ENCODE results near the gene ANG. TPM values are rescaled to one million over a fixed set of nuclear protein-coding genes. Genes with fewer than 3 reads are reported as not detected.

Gene ANG
- total and polyA plus RNA-seq, 9 of the 15 experiments (the other 6 are each of a cell fraction or from before 2014, with no cell fraction given) = 0.21 to 0.73 (median 0.34) TPM; not detected in 4

GRCh38 chr14:20743556-20743955, 55.0 kb downstream of the ANG start (continued):
- TF ChIP-seq ZFP30 (CRISPR knock-in tag; IDR thresholded peaks at IDR 0.05; ENCODE audit: borderline replicate concordance) (no peak), ZNF668 (CRISPR knock-in tag; IDR thresholded peaks at IDR 0.05) (no peak), ZNF696 (CRISPR knock-in tag; conservative IDR thresholded peaks at IDR 0.05) (no peak), RCOR1 (IDR thresholded peaks at IDR 0.05; ENCODE audit: borderline replicate concordance in 1 of 2, low read depth in 2 of 2, low read length in 2 of 2) (no peak)

Small RNAs within 50 kb of the gene (small RNA-seq; reads per million reads assigned to genes)
- gene RF00019 = not detected

Other genes with a start within 250 kb of the ANG start
Only the 7 nearest of the 15 such genes appear.
- not detected in 2 replicates for gene RNASE11, start 100.8 kb upstream of the ANG start, total RNA-seq (2014; rRNA removed)
- gene RNASE11, start 100.8 kb upstream of the ANG start, total RNA-seq (2014; rRNA removed; fragmentation: Illumina TruSeq; extraction: Trizol) = 0.22 TPM in 1 of 2 replicates, not detected in the other
- not detected in 2 replicates for gene RNASE11, start 100.8 kb upstream of the ANG start, total RNA-seq (2015; rRNA removed; fragmentation: Illumina TruSeq; extraction: Trizol)
- not detected in 2 replicates for gene RNASE11, start 100.8 kb upstream of the ANG start, total RNA-seq (2021)
- not detected in 2 replicates for gene RNASE11, start 100.8 kb upstream of the ANG start, polyA plus RNA-seq (2011; rRNA removed)
- gene RNASE11, start 100.8 kb upstream of the ANG start, polyA plus RNA-seq (2014; fragmentation: Illumina TruSeq; extraction: Trizol) = 0.16 TPM in 1 of 2 replicates, not detected in the other
- under 1 TPM in 1 of 2 experiments, not detected in 1; 0.29 TPM for gene RNASE11, start 100.8 kb upstream of the ANG start, polyA plus RNA-seq (2014; fragmentation: Nextera tagmentation; extraction: Ambion mirVana)
- gene RNASE11, start 100.8 kb upstream of the ANG start, polyA plus RNA-seq (2014; rRNA removed) = not detected in 2 replicates
- gene RNASE12, start 97.4 kb upstream of the ANG start, total RNA-seq (2014; rRNA removed) = not detected in 2 replicates
- not detected in 2 replicates for gene RNASE12, start 97.4 kb upstream of the ANG start, total RNA-seq (2014; rRNA removed; fragmentation: Illumina TruSeq; extraction: Trizol)
- gene RNASE12, start 97.4 kb upstream of the ANG start, total RNA-seq (2015; rRNA removed; fragmentation: Illumina TruSeq; extraction: Trizol) = not detected in 2 replicates
- gene RNASE12, start 97.4 kb upstream of the ANG start, total RNA-seq (2021) = not detected in 2 replicates
- gene RNASE12, start 97.4 kb upstream of the ANG start, polyA plus RNA-seq (2011; rRNA removed) = not detected in 2 replicates
- not detected in 2 replicates for gene RNASE12, start 97.4 kb upstream of the ANG start, polyA plus RNA-seq (2014; fragmentation: Illumina TruSeq; extraction: Trizol)
- gene RNASE12, start 97.4 kb upstream of the ANG start, polyA plus RNA-seq (2014; fragmentation: Nextera tagmentation; extraction: Ambion mirVana) = under 1 TPM in 1 of 2 experiments, not detected in 1; 0.24 TPM
- not detected in 2 replicates for gene RNASE12, start 97.4 kb upstream of the ANG start, polyA plus RNA-seq (2014; rRNA removed)
- not detected in 2 replicates for gene OR6S1, start 47.1 kb upstream of the ANG start, total RNA-seq (2014; rRNA removed)
- not detected in 2 replicates for gene OR6S1, start 47.1 kb upstream of the ANG start, total RNA-seq (2014; rRNA removed; fragmentation: Illumina TruSeq; extraction: Trizol)
- gene OR6S1, start 47.1 kb upstream of the ANG start, total RNA-seq (2015; rRNA removed; fragmentation: Illumina TruSeq; extraction: Trizol) = not detected in 2 replicates
- gene OR6S1, start 47.1 kb upstream of the ANG start, total RNA-seq (2021) = not detected in 2 replicates
- not detected in 2 replicates for gene OR6S1, start 47.1 kb upstream of the ANG start, polyA plus RNA-seq (2011; rRNA removed)
- not detected in 2 replicates for gene OR6S1, start 47.1 kb upstream of the ANG start, polyA plus RNA-seq (2014; fragmentation: Illumina TruSeq; extraction: Trizol)
- not detected for gene OR6S1, start 47.1 kb upstream of the ANG start, polyA plus RNA-seq (2014; fragmentation: Nextera tagmentation; extraction: Ambion mirVana)
- not detected in 2 replicates for gene OR6S1, start 47.1 kb upstream of the ANG start, polyA plus RNA-seq (2014; rRNA removed)
- gene RNASE4, start 4.2 kb upstream of the ANG start, total RNA-seq (2014; rRNA removed) = 0.09 and 0.12 TPM in 2 replicates
- gene RNASE4, start 4.2 kb upstream of the ANG start, total RNA-seq (2014; rRNA removed; fragmentation: Illumina TruSeq; extraction: Trizol) = 0.22 TPM in 1 of 2 replicates, not detected in the other
- gene RNASE4, start 4.2 kb upstream of the ANG start, total RNA-seq (2015; rRNA removed; fragmentation: Illumina TruSeq; extraction: Trizol) = not detected in 2 replicates
- gene RNASE4, start 4.2 kb upstream of the ANG start, total RNA-seq (2021) = 0.22 and 0.29 TPM in 2 replicates
- gene RNASE4, start 4.2 kb upstream of the ANG start, polyA plus RNA-seq (2011; rRNA removed) = 0.10 and 0.53 TPM in 2 replicates
- 0.09 TPM in 1 of 2 replicates, not detected in the other for gene RNASE4, start 4.2 kb upstream of the ANG start, polyA plus RNA-seq (2014; fragmentation: Illumina TruSeq; extraction: Trizol)
- under 1 TPM; 0.13 to 0.14 TPM for gene RNASE4, start 4.2 kb upstream of the ANG start, polyA plus RNA-seq (2014; fragmentation: Nextera tagmentation; extraction: Ambion mirVana)
- gene RNASE4, start 4.2 kb upstream of the ANG start, polyA plus RNA-seq (2014; rRNA removed) = not detected in 2 replicates
- not detected in 2 replicates for gene EDDM3A, start 57.1 kb downstream of the ANG start, total RNA-seq (2014; rRNA removed)
- not detected in 2 replicates for gene EDDM3A, start 57.1 kb downstream of the ANG start, total RNA-seq (2014; rRNA removed; fragmentation: Illumina TruSeq; extraction: Trizol)
- gene EDDM3A, start 57.1 kb downstream of the ANG start, total RNA-seq (2015; rRNA removed; fragmentation: Illumina TruSeq; extraction: Trizol) = not detected in 2 replicates
- gene EDDM3A, start 57.1 kb downstream of the ANG start, total RNA-seq (2021) = not detected in 2 replicates
- gene EDDM3A, start 57.1 kb downstream of the ANG start, polyA plus RNA-seq (2011; rRNA removed) = not detected in 2 replicates
- not detected in 2 replicates for gene EDDM3A, start 57.1 kb downstream of the ANG start, polyA plus RNA-seq (2014; fragmentation: Illumina TruSeq; extraction: Trizol)
- gene EDDM3A, start 57.1 kb downstream of the ANG start, polyA plus RNA-seq (2014; fragmentation: Nextera tagmentation; extraction: Ambion mirVana) = not detected
- not detected in 2 replicates for gene EDDM3A, start 57.1 kb downstream of the ANG start, polyA plus RNA-seq (2014; rRNA removed)
- not detected in 2 replicates for gene EDDM3B, start 79.6 kb downstream of the ANG start, total RNA-seq (2014; rRNA removed)
- gene EDDM3B, start 79.6 kb downstream of the ANG start, total RNA-seq (2014; rRNA removed; fragmentation: Illumina TruSeq; extraction: Trizol) = not detected in 2 replicates
- gene EDDM3B, start 79.6 kb downstream of the ANG start, total RNA-seq (2015; rRNA removed; fragmentation: Illumina TruSeq; extraction: Trizol) = not detected in 2 replicates
- gene EDDM3B, start 79.6 kb downstream of the ANG start, total RNA-seq (2021) = not detected in 2 replicates
- gene EDDM3B, start 79.6 kb downstream of the ANG start, polyA plus RNA-seq (2011; rRNA removed) = not detected in 2 replicates
- gene EDDM3B, start 79.6 kb downstream of the ANG start, polyA plus RNA-seq (2014; fragmentation: Illumina TruSeq; extraction: Trizol) = not detected in 2 replicates
- not detected for gene EDDM3B, start 79.6 kb downstream of the ANG start, polyA plus RNA-seq (2014; fragmentation: Nextera tagmentation; extraction: Ambion mirVana)
- not detected in 2 replicates for gene EDDM3B, start 79.6 kb downstream of the ANG start, polyA plus RNA-seq (2014; rRNA removed)
- gene RNASE6, start 92.5 kb downstream of the ANG start, total RNA-seq (2014; rRNA removed) = 0.12 and 0.14 TPM in 2 replicates
- 0.22 and 0.29 TPM in 2 replicates for gene RNASE6, start 92.5 kb downstream of the ANG start, total RNA-seq (2014; rRNA removed; fragmentation: Illumina TruSeq; extraction: Trizol)
- gene RNASE6, start 92.5 kb downstream of the ANG start, total RNA-seq (2015; rRNA removed; fragmentation: Illumina TruSeq; extraction: Trizol) = 0.54 and 0.87 TPM in 2 replicates
- gene RNASE6, start 92.5 kb downstream of the ANG start, total RNA-seq (2021) = not detected in 2 replicates
- 0.38 and 1.2 TPM in 2 replicates for gene RNASE6, start 92.5 kb downstream of the ANG start, polyA plus RNA-seq (2011; rRNA removed)
- gene RNASE6, start 92.5 kb downstream of the ANG start, polyA plus RNA-seq (2014; fragmentation: Illumina TruSeq; extraction: Trizol) = 0.42 and 0.71 TPM in 2 replicates
- gene RNASE6, start 92.5 kb downstream of the ANG start, polyA plus RNA-seq (2014; fragmentation: Nextera tagmentation; extraction: Ambion mirVana) = 1 to 10 TPM in 1 of 2 experiments, under 1 TPM in 1; 0.69 to 1.0 TPM
- not detected in 2 replicates for gene RNASE6, start 92.5 kb downstream of the ANG start, polyA plus RNA-seq (2014; rRNA removed)